ENCODE measurements around the gene ITLN2.

ITLN2 gene

GRCh38 chr1:160975026-160975425 is 20.4 kb upstream of the ITLN2 start:
- no peak for TF ChIP-seq CTCF (IDR thresholded peaks at IDR 0.05; ENCODE audit: control insufficient read depth, extremely low read depth, insufficient read depth)
- H3K4me3 ChIP-seq (ENCODE audit: low read depth, low read length) = no peak overlapping the region

GRCh38 chr1:160973491-160973890 is 18.9 kb upstream of the ITLN2 start:
- no peak overlapping the region for H3K4me3 ChIP-seq (ENCODE audit: low read depth, low read length)
- no peak for TF ChIP-seq CTCF (IDR thresholded peaks at IDR 0.05; ENCODE audit: control insufficient read depth, extremely low read depth, insufficient read depth)
- no peak for DNase-seq (ENCODE audit: low read depth)

More at GRCh38 chr1:160975026-160975425, 20.4 kb upstream of the ITLN2 start:
- DNase-seq (ENCODE audit: low read depth) = no peak

- DNase-seq (ENCODE audit: low read depth) = no peak
- H3K4me3 ChIP-seq (ENCODE audit: low read depth, low read length) = no peak overlapping the region
- TF ChIP-seq CTCF (IDR thresholded peaks at IDR 0.05; ENCODE audit: control insufficient read depth, extremely low read depth, insufficient read depth) = no peak
These were observed 18.3 kb upstream of the ITLN2 start for GRCh38 chr1:160972939-160973338.

- no peak for DNase-seq (ENCODE audit: low read depth)
- H3K4me3 ChIP-seq (ENCODE audit: low read depth, low read length) = no peak overlapping the region
- no peak for TF ChIP-seq CTCF (IDR thresholded peaks at IDR 0.05; ENCODE audit: control insufficient read depth, extremely low read depth, insufficient read depth)
These were observed 17.0 kb upstream of the ITLN2 start for GRCh38 chr1:160971618-160972056.

GRCh38 chr1:160963521-160963920 is 8.9 kb upstream of the ITLN2 start:
- no peak for TF ChIP-seq CTCF (IDR thresholded peaks at IDR 0.05; ENCODE audit: control insufficient read depth, extremely low read depth, insufficient read depth)
- no peak for DNase-seq (ENCODE audit: low read depth)
- no peak overlapping the region for H3K4me3 ChIP-seq (ENCODE audit: low read depth, low read length)

GRCh38 chr1:160961419-160961818 is 6.8 kb upstream of the ITLN2 start:
- no peak overlapping the region for H3K4me3 ChIP-seq (ENCODE audit: low read depth, low read length)
- no peak for DNase-seq (ENCODE audit: low read depth)
- TF ChIP-seq CTCF (IDR thresholded peaks at IDR 0.05; ENCODE audit: control insufficient read depth, extremely low read depth, insufficient read depth) = no peak

- TF ChIP-seq CTCF (IDR thresholded peaks at IDR 0.05; ENCODE audit: control insufficient read depth, extremely low read depth, insufficient read depth) = no peak
- H3K4me3 ChIP-seq (ENCODE audit: low read depth, low read length) = no peak overlapping the region
- DNase-seq (ENCODE audit: low read depth) = no peak
These were observed 2.4 kb upstream of the ITLN2 start for GRCh38 chr1:160956966-160957365.

Data from LNCaP clone FGC (cell line).